Endothelial cell of umbilical vein (primary cell): ENCODE results near the gene JCHAIN.

ENCODE experiments used
- CTCF ChIP-seq, 2 donors: IDR thresholded peaks; 1 replicate in 1 of 2; 2 replicates in 1 of 2; pipeline ENCODE4 v1.5.1; 2011; ENCODE audit warnings: low read length in 2 of 2, mild to moderate bottlenecking in 2 of 2, moderate library complexity in 2 of 2, control low read depth in 1 of 2, inconsistent platforms in 1 of 2, low read depth in 1 of 2; ENCODE audit not compliant: insufficient read depth in 1 of 2; ENCODE audit errors: extremely low read depth in 1 of 2
- GATA2 ChIP-seq: IDR thresholded peaks from 2 replicates; pipeline ENCODE4 v1.7.0; 2011; ENCODE audit warnings: low read depth, mild to moderate bottlenecking, moderate library complexity, mixed read lengths, low read length; ENCODE audit not compliant: insufficient read length, insufficient read depth
- MAX ChIP-seq: IDR thresholded peaks from 2 replicates; pipeline ENCODE4 v1.6.1; 2011; ENCODE audit not compliant: insufficient read depth, insufficient read length
- POLR2AphosphoS5 ChIP-seq: IDR thresholded peaks from 2 replicates; pipeline ENCODE4 v1.6.1; 2012; ENCODE audit warnings: low read depth, mild to moderate bottlenecking, control low read depth, low read length, moderate library complexity; ENCODE audit not compliant: insufficient read depth

- no peak for TF ChIP-seq POLR2AphosphoS5
- TF ChIP-seq CTCF (IDR thresholded peaks at IDR 0.05; ENCODE audit: extremely low read depth in 1 of 2, insufficient read depth in 1 of 2, low read depth in 1 of 2, low read length in 2 of 2) = no peak
- TF ChIP-seq GATA2 = no peak
- TF ChIP-seq MAX = no peak
Measured at GRCh38 chr4:70701271-70701670, 35.0 kb upstream of the JCHAIN start.
